IPS DF 19.7 (cell line): ENCODE data around the gene FBN2.
"Not testable (repeated sequence)": the region's sequence is repeated elsewhere in the genome, so short reads cannot be mapped to it uniquely, and the experiment has no call there.

ENCODE experiments used
- DNase-seq: peaks from one replicate; pipeline ENCODE4 v3.0.0-alpha.2; 2013; ENCODE audit warnings: low read depth, low spot score

FBN2 gene

DNA sequence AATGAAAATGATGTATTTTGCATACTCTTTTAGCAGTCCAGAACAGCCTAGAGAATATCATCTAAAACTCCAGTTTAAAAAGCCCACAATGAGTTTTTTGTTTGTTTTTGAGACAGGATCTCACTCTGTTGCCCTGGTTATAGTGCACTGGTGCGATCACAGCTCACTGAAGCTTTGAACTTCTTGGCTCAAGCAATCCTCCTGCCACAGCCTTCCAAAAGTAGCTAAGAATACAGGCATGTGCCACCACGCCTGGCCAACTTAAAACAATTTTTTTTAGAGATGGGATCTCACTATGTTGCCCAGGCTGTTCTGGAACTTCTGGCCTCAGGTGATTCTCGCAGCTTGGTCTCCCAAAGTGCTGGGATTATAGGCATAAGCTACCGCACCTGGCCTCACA lies 175.7 kb downstream of the FBN2 start:
- no peak for DNase-seq

DNA sequence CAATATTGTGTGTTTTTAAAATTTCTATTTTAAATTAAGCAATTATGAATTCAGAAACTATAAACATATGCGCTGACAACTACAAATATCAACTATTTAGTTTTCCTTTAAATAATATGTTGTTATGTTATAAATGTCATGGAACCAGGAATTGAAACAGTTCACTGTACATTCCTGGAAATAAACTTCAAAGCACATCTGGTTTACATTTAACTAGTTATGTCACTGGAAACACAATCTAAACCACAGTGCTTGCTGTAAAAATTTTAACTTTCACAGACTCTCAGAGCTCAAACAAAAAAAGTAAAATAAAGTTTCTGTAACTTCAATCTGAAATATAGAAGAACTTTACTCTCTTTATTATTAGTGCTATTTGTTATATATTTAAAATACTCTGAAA lies 179.2 kb downstream of the FBN2 start:
- DNase-seq = no peak

DNA sequence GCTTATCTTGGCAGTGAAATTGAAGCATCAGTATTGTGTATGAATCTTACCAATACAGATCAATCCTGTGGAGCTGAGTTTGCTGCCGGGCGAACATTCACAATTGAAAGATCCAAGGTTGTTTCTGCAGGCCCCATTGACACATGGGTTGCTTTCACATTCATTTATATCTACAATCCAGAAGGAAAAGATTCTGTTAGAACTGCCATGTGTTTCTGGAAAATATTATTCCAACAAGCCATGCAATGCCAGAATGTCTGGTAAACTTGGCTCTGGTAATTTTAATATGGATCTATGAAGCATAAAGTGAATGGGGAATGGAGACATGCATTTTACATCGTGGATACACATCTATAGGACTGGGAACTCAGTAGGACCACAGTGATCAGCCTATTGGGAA lies 180.8 kb downstream of the FBN2 start:
- no peak for DNase-seq

DNA sequence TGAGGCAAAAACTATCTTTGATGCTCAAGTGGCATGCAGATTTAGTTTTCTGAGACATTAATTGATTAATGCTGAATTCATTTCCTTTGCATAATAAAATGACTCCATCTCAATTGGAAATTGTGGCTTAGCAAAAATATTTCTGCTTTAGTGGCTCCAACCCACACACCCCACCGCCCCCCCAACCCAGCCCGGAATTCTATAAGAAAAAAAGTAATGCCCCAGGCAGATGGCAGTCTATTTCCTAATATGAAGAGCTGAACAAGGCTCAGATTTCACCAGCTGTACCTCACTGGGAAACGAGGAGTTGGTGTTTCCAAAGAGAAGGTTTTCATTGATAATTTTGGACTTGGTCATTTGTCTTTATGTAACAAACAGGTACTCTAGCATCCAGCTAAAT lies 182.1 kb downstream of the FBN2 start:
- DNase-seq = no peak

DNA sequence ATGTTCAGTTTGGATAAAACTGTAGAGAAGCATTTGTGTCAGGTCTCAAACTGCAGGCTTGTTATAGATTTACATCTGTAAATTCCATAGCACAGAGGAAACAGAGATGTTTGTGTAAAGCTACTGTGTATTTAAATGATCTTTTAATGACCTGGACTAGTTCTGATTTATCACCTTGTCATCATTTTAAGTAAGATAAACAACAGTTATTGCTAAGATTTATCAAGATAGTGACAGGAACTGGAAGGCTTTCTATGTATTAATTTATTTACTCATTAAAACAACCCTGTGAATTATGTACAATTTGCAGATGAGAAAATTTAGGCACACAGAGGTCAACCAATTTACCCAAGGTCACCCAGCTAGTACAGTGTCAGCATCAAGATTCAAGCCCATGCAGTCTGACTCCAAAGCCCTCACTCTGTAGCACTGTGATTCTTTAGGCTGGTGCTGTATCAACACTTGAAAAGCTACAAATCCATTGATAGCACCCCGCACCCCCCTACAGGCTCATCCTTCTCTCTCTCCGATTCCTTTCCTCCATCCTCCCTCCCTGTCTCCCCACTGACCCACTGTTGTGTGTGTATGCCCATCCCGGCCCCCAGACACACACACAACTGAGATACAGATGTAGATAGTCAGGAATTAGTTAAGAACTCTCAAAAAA lies 184.5 kb downstream of the FBN2 start:
- no peak for DNase-seq

DNA sequence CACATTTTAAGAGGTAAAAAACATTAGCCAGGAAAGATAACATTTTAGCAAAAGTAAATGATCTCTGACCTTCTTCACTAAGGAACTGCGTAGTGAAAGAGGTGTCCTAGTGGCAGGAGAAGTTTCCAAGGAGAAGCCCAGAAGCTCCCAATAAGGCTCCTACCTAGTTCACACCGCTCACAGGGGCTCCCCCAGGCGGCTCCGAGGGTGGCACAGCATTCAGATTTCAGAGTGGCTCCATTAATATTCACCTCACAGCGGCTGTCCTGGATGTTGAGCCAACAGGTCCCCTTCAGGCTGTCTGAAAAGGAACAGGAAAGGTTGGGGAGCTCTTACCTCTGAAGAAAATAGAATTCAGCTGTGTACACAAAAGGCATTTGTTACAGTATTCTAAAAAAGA lies 187.3 kb downstream of the FBN2 start:
- DNase-seq = no peak

DNA sequence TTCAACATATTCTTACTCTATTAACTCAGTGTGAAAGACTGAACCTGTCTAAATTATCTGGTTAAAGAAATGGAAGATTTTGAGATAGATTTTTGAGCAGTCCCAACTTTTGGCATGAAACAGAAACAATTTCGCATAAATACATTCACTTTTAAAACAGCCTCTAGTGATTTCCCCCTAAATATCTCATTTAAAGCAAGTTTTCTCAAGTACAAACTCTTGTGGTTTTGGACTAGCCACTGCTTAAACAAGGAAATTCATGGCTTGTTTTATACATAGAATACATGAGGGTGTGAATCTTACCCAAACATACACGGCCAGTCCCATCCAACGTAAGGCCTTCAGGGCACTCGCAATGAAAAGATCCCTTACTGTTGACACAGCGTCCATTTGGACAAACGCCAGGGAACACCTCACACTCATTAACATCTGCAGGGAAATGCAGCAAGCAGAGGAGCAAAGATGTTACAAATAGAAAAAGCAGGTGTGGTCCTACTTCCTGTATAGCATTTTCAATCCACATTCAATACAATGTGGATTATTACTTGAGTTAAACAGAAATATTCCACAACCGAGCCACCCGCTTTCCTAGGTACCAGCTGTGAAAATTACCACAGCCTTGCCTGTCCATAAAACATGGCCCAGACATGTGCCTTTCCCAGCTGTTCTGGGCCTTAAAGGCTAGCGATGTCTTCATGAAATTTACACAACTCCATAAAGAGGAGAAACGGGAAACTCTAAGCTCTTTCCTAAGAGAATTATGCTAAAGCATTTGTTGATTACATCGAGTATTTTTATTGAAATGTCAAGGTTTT lies 188.8 kb downstream of the FBN2 start:
- DNase-seq = no peak

DNA sequence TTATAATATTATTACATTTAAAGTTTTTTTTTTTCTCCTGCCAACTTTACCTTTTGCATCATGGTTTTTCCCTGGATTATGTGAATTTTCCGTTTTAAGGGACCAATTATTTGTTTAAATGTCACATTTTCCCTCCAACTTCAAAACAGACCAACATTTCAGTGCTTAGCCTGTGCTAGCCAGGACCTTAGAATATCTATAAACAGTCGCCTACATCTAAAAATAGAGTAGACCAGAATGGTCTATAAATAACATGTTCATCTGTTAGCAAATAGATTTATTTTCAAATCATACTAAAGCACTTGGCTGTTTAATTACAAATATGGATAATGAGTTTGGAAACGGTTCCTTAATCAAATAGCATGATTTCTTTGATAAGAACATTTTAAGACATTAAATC lies 192.0 kb downstream of the FBN2 start:
- no peak for DNase-seq

DNA sequence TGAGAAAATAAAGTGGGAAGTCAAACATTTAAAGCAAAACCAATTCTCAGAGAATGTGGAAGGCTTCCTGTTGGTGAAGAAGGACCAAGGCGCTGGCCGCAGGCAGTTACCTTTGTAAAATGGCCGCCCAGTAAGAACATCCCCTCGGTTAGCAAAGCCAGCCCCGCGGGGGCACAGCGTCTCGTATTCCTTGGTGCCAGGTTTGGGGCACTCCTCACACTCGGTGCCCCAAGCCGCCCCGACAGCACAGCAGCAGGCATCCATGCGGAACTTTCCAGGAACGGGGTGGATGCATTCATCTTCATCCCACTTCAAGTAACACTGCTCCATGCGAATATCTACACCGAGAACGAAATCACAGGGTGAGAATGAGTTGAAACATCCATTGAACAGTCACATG lies 192.8 kb downstream of the FBN2 start:
- no peak for DNase-seq

DNA sequence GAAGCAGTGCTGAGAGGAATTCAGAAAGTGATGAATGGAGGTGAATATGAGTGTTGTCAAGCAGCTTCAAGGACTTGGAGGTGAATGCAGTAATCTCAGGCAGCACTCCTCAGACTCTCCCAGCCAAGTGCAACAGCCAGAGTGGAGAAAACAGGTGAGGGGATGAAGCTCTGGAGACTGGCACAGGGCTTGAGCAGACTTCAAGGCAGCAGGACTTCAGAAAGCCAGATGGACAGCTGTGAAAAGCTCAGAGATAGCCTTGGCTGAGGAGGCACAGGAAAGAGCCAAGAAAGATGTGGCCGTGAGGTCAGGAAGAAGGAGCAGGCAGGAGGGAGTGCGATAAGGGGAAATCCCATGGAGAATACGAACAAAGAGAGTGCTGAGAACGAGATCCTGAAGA lies 194.9 kb downstream of the FBN2 start:
- no peak for DNase-seq

DNA sequence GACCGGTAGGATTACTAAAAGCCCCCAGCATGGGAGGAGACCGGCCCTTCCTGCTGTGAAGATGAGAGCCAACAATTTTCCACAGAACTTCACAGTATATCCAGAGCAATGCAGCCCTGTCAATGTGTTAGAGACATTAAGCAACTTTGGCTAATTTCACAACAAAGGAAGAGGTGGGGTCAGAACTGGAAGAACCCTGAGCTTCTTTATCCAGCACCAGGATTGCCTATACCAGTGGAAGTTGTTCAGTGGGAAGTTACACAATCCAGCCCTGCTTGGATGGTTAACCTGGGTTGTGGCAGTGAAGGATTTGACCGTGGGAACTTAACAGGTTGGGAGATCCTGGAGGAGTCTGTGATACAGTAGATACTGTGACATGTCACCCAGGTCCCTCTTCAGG lies 197.0 kb downstream of the FBN2 start:
- no peak for DNase-seq

DNA sequence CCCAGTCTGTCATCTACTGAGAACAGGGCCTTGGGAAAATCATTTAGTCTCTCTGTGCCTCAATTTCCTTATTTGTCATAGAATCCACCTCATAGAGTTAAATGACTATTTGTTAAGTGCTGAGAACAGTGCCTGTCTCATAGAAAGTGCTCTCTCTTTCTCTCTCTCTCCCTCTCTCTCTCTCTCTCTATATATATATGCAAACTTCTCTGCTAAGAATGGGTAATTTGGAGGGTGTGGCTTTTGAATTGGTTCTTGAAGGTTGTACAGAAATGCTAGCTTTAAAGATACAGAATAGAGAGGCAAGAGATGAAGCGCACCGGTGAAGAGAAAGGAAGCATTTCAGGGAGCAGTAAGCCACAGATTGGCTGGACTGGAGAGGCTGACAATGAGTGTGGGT lies 197.4 kb downstream of the FBN2 start:
- no peak for DNase-seq

DNA sequence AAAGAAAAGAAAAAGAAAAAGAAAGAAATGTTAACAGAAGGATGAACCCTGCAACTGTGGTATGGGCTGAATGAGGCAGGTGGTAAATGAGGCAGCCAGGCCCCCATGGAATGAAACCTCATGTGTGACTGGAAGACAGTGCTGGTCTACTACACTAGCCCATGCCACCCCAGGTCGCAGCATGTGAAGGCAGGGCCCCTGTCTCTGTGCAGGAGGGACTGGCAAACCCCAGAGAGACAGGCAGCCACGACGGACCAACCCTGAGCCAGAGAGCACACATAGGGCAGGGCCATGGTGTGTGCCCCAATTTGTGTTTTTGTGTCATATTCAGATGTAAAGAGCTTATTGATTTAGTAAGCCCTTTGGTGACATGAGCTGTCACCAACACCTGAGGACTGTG lies 198.5 kb downstream of the FBN2 start:
- no peak for DNase-seq

DNA sequence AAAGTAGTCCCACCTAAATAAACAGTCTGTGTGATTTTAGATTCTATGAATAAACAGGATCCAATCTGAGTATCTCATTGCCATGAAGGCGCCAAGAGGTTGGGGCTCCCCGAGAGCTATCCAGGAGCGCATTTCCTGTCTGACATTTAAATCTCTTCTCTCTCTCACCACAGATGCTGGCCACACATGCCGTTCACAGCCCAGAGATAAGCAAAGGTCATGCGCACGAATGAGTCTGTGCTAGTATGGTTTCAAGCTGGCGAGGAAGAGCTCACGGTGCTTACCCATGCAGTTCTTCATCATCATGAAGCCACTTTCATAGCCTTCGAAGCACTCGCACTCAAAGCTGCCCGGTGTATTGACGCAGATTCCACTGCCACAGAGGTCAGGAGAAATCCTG lies 199.4 kb downstream of the FBN2 start:
- no peak for DNase-seq

DNA sequence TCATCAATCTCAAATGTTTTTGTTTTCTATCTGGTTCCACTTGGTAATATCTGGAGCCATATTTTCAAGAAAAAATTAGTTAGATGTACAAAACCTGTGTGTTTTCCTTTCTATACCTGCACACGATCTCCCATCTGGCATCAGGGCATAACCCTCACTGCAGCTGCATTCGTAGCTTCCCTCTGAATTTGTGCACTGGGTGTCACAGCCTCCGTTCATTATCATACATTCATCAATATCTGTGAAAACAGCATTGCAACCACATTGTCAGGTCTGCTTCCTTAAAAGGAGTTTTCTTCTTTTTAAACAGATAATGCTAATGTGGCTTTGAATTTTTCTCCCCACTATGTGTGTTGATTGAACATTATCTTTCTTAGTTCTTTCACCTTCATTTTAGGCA lies 202.7 kb downstream of the FBN2 start:
- DNase-seq = no peak

DNA sequence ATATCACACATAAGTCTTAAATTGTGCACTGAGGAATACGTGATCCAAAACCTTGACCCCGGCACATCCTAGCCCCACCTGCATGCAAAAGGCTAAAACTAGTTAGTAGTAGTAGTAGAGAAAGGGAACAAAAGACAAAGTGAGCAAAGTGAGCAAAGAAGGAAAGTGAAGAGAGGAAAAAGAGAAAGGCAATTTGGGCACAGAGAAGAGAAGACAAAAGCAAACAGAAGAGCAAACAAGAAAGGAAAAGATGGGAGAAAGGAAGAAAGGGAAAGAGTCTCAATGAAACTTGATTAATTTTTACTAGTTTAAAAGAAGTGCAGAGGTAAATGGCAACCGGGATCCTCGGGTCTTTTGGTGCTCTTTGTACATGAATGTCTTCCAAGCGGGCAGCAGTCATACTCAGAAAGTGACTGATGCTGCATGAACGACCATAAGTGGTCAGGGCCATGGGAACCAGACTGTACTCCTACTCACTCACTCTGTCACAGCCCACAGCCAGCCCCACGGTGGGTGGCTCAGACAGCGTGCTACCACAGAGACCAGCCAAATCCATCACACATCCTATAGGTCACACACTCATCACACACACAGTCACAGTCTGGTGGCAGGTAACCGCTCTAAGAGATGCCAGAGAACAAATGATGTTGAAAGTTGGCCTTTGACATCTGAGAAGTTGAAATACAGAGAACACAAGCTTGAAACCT lies 203.9 kb downstream of the FBN2 start:
- no peak for DNase-seq

DNA sequence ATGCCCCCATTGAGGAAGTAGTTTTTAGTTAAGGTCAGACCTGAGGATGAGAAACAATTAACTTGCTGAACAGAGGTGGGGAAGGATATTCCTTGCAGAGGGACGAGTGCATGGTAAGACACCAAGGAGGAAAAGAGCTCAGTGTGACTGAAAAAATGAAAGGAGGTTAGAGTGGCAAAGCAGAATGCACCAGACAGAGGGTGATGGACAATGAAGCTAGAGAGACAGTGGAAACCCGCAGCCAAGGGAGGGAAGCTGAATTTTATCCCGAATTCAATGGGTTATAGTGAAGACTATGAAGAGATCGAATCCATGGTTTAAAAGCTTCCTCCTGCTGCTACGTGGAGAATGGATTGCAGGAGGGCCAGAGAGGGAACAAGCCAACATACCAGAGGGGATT lies 206.8 kb downstream of the FBN2 start:
- no peak for DNase-seq

DNA sequence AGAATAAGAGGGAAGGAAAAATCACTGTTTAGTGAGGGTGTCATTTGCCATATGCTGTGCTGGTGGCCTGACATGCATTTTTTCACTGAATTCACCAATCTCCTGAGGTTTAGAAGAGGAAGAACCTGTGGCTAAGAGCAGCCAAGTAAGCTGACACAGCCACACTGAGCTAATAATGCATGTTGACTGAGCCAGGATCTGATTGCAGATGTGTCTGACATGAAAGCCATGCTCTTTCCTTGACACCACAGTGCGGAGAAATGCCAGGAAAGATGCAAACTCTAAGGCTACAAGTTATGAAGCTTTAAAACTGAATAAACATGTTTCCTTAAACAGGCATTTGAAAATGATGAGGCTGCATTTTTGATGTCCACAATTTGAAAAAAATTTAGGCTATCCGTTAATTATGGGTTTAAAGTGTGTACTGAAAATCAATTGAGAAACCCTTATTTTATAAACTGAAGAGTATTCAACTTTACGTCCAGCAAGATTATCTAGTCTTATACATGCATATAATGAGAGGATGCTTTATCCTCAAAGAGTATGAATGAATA lies 208.6 kb downstream of the FBN2 start:
- DNase-seq = no peak

DNA sequence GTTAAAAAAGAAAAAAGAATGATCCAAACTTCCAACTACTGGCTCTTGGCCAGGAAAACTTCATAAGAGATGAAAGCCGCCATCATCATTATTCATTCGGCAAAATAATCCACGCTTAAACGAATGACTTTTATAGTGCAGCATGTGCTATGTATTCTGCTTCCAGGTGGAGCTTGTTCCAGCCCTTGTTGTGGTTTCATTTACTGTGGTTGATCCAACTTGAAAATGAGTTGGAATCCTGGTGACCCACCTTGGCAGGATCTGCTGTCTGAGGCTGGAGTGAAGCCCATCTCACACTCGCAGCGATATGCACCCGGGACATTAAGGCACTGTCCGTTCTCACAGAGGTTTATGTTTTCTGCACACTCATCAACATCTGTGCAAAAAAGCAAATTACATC lies 209.6 kb downstream of the FBN2 start:
- DNase-seq = no peak

DNA sequence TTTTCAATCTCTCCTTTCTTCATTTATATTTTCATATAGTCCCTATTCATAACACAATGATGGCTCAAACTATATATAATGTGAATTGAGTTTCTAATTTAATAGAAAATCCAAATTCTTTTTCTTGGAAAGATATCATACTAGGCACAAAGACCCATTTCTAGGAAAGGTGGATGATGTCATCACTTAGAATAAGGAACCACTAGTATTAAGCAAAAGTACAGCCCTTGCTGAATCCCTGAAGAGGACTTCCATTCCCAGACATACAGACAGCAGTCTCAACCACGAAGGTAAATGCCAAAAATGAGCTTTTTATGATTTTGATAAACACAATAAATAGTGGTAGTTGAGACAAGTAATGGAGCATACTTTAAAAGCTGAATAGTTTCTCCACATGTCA lies 210.0 kb downstream of the FBN2 start:
- no peak for DNase-seq

DNA sequence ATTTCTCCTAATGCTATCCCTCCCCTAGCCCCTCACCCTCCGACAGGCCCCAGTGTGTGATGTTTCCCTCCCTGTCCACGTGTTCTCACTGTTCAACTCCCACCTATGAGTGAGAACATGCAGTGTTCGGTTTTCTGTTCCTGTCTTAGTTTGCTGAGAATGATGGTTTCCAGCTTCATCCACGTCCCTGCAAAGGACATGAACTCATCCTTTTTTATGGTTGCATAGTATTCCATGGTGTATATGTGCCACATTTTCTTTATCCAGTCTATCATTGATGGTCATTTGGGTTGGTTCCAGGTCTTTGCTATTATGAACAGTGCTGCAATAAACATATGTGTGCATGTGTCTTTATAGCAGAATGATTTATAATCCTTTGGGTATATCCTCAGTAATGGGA lies 216.6 kb downstream of the FBN2 start:
- DNase-seq = not testable (repeated sequence)

DNA sequence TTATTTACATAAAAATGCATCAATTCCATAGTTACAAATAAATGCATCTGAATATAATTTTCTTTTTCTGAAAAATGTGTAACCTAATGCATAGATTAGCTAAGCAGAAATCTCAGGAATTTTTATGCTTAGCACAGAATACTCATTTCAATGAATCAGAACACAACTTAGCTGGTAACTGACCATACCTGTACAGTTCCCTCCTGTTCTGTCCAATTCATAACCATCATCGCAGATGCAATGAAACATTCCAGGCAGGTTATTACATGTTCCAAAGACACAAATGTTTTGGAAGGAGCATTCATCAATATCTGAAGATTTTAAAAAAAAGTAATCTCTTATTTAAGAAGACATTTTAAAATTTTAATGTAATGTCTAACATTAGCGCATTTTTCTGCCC lies 219.4 kb downstream of the FBN2 start:
- no peak for DNase-seq

DNA sequence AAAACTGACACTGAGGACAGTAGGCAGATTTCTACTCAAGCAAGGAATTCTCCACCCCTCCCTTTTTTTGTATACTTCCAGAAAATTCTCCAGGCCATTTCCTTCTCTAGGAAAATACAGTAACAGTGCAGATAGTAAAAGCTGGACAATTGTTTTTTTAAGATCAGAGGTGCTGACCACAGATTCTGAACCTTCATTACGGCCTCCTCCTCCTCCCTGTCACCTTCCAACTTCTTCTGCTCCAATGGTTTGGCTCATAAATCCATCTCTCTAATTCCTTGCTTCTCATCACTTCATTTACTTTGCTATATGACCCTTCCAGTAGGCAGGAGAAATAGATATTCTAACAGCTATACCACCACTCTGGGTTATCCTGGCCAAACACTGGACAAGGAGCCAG lies 220.6 kb downstream of the FBN2 start:
- no peak for DNase-seq
